Stimulated activated CD4-positive, alpha-beta T cell treated with anti-CD3 and anti-CD28 coated beads, Interleukin-15, amount 100 ng/mL, for 24 hours (primary cell): ENCODE data around the gene NSUN4.
"Not testable (repeated sequence)": the region's sequence is repeated elsewhere in the genome, so short reads cannot be mapped to it uniquely, and the experiment has no call there.

Experiments used
- DNase-seq: peaks from one replicate; pipeline ENCODE4 v3.0.0-alpha.2; 2020

The NSUN4 gene

GRCh38 chr1:46328182-46328581 is 12.4 kb upstream of the NSUN4 start:
- not testable (repeated sequence) for DNase-seq

- not testable (repeated sequence) for DNase-seq
These were observed 10.8 kb upstream of the NSUN4 start for GRCh38 chr1:46329807-46330206.

DNA sequence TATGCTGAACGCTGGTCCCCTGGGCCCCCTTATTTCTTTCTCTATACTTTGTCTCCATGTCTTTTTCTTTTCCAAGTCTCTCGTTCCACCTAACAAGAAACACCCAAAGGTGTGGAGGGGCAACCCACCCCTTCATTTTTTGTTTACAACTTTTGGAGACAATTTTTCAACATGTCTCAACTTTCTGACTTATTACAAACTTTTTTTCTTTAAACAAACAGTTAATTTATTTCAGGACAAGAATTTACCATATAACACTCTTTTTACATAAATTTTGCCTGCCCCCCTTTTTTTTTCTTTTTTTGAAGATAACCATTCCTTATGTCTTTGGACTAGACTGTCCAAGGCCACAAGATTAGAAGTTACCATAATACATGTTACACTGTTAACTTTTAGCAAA is 10.2 kb upstream of the NSUN4 start:
- DNase-seq, result not testable (repeated sequence)

- DNase-seq, result not testable (repeated sequence)
These were observed 8.6 kb upstream of the NSUN4 start for GRCh38 chr1:46331786-46332540.

GRCh38 chr1:46333300-46334029 is 7.1 kb upstream of the NSUN4 start:
- no peak for DNase-seq

- DNase-seq, result no peak
These were observed 6.6 kb upstream of the NSUN4 start for GRCh38 chr1:46334030-46334384.

DNA sequence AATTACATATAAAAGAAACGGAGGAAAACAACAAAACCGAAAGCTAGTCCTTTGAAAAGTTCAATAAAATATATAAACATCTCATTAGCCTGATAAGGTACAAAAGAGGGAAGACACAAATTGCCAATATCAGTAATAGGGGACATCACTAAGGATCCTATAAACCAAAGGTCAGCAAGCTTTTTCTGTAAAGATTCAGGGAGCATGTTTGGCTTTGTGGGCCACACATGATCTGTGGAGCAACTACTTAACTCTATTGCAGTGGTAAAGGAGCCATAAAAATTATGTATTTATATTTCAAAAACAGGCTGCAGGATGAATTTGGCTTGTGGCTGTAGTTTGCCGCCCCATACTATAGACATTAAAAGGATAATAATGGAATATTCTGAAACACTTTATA is 5.5 kb upstream of the NSUN4 start:
- no peak for DNase-seq

GRCh38 chr1:46337409-46337808 is 3.2 kb upstream of the NSUN4 start:
- DNase-seq, result not testable (repeated sequence)

DNA sequence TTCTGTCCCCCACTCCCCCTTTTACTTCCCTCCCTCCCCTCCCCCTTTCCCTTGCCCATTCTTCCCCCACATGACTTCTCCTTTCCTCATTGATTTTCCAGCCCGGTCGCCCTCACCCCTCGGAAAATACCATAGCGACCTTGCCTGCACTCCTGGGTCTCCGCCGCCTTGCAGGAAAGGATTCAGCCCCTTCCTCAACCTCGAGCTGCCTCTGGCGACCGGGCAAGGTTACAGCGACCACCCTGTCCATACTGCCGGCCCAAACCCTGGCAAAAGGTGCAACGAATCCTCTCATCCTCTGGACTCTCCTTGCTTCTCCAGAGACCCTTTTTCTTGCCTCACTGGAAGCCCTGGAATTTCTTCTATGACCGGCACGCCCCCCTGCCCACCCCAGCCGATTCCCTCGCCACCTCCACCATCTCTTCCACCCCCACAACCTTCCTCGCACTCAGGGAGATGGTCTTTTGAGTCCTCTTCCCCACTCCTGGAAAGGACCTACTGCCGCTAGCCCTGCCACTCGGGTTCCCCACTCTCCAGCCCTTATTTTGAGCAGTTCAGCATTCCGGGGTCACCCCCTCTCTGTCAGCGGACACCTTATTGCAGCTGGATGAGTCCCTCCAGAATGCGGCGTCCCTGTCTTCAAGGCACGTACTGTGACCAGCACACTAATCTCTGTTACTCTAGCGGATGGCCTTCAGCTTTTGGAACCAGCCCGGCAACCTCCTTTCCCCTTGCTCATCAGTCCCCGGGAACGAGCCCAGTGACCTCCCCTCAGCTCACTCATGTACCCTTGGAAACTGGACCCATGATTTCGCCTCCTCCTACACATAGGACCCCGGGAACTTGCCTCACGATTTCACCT is 846 bp downstream of the NSUN4 start:
- no peak for DNase-seq

- DNase-seq, result no peak
These were observed 1.6 kb downstream of the NSUN4 start for GRCh38 chr1:46342084-46342656.

GRCh38 chr1:46342677-46343350 is 2.2 kb downstream of the NSUN4 start:
- DNase-seq, result no peak

- no peak for DNase-seq
These were observed 2.7 kb downstream of the NSUN4 start for GRCh38 chr1:46343351-46343695.

DNA sequence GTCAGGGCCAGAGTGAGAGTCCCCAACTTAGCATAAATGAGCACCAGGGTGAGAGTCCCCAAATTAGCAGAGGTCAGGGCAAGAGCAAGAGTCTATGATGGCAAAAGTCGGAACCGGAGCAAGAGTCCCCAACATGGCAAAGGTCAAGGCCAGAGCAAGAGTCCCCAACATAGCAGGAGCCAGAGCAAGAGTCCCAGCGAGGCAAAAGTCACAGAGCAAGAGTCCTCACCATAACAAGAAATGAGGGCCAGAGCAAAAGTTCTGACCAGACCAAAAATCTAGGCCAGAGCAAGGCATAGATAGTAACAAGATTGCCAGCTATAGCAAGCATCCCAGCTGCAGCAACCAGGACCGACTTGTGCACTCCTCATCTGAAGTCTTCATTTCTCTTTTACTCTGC is 3.1 kb downstream of the NSUN4 start:
- DNase-seq, result no peak

DNA sequence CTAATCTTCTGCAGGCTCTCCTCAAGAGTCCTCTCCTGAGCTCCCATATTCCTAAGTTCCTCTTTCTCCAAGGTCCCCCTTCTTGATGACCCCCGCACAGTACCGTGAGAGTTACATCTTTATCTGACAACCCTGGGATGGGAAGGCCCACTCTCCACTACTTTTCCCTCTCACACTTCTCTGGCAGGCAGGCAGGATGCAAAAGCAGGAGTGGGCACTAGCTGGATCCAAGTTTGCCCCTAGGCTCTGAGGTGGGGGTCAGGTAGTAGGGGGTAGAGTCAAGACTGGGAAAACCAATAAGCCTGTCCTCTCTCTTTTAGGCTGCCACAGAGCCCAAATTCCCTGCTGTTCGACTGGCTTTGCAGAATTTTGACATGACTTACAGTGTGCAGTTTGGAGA is 3.9 kb downstream of the NSUN4 start:
- no peak for DNase-seq

DNA sequence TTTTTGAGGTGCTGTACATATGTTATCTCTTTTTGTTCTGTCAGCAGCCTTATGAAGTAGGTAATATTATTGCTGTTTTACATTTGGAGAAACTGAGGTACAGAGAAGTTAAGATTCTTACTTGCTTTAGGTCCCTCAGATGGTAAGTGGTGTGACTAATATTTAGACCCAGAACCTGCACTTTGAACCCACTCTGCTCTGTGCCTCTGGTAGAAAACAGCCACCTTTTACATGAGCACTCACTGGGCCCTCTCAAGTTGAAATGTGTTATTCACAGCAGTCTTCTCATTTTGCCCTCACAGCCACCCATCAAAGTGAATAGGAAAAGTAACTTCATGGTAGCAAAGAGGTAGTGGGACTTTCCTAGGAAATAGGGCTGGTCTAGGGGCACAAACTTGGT is 4.7 kb downstream of the NSUN4 start:
- DNase-seq, result no peak

DNA sequence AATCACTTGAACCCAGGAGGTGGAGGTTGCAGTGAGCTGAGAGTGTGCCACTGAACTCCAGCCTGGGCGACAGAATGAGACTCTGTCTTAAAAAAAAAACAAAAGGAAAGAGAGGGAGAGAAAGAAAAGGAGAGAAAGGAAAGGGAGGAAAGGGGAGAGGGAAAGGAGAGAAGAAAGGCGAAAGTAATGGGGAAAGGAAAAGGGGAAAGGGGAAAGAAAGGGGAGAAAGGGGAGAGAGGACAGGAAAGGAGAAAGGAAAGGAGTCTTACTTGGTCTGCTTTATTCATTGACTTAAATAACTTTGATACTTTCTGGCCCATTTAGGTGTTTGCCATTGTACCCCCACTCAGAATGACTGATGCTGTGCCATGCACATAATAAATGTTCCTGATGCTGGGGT is 11.8 kb downstream of the NSUN4 start:
- DNase-seq, result no peak

DNA sequence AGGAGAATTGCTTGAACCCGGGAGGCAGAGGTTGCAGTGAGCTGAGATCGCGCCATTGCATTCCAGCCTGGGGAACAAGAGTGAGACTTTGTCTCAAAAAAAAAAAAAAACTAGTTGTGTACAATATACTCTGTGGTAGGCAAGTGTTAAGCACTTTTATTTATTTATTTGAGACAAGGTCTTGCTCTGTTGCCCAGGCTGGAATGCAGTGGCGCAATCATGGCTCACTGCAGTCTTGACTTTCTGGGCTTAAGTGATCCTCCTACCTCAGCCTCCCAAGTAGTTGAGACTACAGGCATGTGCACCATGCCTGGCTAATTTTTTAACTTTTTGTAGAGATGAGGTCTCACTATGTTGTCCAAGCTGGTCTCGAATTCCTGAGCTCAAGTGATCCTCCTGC is 15.3 kb downstream of the NSUN4 start:
- not testable (repeated sequence) for DNase-seq

DNA sequence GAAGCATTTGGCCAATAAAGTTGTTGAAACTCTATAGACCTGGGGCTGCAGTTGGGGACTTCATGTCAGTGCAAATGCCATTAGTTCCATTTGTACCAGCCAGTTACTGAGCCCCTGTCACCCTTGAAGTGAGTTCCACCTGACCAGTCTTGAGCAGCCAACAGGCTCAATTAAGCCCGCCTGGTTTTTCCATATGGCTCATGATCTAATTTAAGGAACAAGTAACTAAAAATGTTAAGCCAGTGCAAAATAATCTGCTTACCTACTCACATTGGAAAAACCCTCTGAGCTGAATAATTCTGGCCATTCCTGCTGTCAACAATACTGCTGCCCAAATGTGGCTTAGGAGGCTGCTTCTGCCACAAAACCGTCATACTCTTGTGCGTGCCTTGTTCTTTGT is 21.6 kb downstream of the NSUN4 start:
- no peak for DNase-seq

DNA sequence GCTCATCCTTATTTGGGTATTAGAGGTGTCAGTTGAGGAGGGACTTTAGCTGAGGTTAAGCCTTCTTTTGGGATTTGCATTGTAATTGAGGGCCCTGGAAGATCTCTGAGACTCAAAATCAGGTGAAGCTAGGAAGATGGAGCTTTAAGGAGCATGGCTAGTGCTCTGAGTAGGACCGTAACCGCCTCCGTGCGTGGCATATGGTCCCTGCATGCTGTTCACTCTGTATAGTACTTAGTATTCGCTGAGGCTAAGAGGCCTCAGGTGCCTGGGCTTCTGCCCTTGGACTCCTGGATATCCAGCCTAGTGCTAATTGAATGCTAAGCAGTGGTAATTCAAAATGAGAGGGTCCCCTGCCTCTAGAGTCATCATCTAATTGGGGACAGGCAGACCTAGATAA is 22.5 kb downstream of the NSUN4 start:
- DNase-seq, result no peak

DNA sequence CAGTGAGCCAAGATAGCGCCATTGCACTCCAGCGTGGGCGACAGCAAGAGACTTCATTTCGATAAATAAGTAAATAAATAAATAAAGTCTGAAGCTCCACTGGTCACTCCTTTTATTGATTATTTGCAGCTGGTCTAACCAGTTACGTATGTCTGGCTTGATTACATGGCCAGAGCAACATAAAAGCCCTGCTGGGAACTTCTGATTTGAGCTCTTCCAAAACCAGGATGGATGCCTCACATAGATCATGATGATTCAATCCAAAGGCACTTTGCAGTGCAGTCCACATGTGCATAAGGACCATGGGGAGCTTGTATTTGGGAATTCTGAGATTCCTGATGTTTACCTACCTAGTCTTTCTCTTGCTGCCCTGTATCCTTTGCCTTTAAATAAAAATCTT is 24.0 kb downstream of the NSUN4 start:
- no peak for DNase-seq

- not testable (repeated sequence) for DNase-seq
These were observed 25.2 kb downstream of the NSUN4 start for GRCh38 chr1:46365796-46366195.

DNA sequence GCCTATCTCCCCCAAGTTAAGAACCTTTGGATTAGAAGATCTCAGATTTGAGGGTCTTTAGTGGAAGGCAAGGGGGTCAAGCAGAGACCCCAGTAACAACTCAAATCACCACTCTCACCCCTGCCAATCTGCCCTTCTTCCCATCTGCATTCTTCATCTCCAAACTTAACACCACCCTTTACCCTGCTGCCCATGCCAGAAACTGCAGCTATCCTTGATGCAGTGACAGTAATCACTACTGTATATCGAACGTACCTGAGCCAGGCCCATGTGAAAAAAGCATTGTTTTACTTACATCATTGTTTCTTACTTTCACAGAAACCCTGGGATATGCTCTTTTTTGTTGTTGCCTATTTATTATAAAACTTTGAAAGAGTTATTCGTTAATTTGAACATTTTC is 26.5 kb downstream of the NSUN4 start:
- no peak for DNase-seq

- not testable (repeated sequence) for DNase-seq
These were observed 27.1 kb downstream of the NSUN4 start for GRCh38 chr1:46367701-46368100.
